DMS 273 treated with DMSO at 0.1 percent for 48 hours (cell line): ENCODE results near the gene PTGFR.

ENCODE experiments used
- DNase-seq: peaks from one replicate; lab custom pipeline; 2025; lab: John Stamatoyannopoulos, UW

Gene PTGFR

DNA sequence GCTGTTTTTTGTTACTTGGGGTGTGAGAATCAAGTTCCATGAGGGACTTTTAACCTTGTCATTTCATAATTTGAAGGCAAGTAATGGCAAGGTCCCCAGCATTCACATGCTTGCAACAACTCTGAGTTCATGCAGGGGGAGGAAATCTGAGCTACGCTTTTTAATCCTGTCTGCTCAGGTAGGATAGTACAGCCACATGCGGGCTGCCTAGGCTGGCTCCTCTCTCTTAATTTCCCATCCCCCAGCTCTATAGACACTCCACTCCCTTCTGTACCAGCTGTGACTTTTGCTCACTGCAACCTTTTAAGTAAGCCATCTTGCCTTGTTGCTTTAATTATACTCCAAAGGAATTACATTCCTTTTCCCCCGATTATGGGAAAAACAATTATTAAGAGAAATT is 30.1 kb downstream of the PTGFR start:
- DNase-seq, result no peak

DNA sequence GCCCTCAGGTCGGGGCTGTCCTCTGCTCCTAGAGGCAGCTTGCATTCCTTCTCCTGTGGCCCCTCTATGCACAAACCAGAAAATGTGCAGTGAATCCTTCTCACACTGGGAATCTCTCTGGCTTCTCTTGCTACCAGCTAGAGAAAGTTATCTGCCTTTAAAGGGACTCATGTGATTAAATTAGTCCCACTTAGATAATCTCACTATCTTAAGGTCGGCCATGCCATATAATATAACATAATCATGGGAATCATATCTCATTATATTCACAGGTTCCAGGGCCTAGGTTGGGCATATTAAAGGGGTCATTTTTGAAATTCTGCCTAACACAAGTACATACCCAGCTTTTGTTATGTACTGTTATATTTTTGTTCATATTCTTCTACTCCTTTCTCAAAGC is 31.4 kb downstream of the PTGFR start:
- DNase-seq, result no peak

- no peak for DNase-seq
Observed at GRCh38 chr1:78526496-78526895, 35.7 kb downstream of the PTGFR start.

DNA sequence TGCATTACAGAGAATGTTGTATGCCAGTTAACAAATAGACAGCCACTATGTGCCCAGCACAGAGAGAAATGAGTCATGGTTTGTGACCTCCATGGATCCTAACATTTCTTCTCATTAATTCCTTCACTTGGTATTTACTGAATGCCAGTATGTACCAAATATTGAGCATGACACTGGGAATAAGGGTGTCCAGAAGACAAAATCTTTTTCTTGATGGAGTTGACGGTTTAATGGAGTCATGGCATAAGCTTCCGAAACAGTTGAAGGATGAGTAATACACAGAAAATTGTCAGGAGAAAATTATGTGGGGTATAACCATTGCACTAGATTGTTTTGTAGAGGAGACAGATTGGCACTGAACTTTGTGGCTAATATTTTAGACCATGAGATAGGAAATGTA is 36.9 kb downstream of the PTGFR start:
- DNase-seq, result no peak

- DNase-seq, result no peak
Observed at GRCh38 chr1:78533527-78533926, 42.8 kb downstream of the PTGFR start.

DNA sequence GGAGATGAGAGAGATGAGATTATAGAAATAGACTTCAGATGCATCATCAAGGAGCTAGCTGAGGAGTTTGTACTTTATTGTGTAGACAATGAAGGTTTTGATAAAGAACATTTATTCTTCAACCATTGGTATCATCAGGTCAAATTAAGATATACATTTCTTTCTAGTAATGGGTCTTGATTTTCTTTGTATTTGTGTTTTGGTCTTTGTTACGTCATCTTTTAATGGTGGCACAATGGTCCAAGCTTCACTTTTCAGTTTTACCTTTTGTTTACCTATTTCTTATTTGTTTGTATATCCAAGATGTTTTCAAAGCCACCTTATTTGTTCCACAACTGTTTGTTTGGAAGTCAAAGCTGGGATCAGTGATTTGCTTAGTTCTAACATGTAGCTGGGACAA is 44.5 kb downstream of the PTGFR start:
- DNase-seq, result no peak

DNA sequence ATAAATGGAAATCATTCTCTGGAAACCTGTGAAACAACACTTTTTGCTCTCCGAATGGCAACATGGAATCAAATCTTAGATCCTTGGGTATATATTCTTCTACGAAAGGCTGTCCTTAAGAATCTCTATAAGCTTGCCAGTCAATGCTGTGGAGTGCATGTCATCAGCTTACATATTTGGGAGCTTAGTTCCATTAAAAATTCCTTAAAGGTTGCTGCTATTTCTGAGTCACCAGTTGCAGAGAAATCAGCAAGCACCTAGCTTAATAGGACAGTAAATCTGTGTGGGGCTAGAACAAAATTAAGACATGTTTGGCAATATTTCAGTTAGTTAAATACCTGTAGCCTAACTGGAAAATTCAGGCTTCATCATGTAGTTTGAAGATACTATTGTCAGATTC is 45.7 kb downstream of the PTGFR start:
- no peak for DNase-seq

DNA sequence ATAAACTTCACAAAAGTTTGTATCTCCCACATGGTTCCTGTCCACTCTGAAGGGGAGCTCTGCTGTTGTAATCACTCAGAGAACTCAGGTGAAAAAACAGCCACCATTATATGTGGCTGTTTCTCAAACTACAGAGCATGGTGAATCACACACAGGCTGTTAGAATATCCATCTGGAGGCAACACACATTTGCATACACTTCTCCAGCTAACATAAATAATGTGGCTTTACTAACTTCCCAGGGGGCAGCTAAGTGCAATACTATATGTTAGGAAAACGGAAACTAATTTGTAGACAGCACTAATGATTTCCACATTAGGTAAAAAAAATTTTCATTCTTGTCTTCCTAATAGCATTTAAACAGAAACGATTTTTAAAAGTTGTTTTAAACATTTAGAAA is 49.3 kb downstream of the PTGFR start:
- peak; percentile 47 for DNase-seq

DNA sequence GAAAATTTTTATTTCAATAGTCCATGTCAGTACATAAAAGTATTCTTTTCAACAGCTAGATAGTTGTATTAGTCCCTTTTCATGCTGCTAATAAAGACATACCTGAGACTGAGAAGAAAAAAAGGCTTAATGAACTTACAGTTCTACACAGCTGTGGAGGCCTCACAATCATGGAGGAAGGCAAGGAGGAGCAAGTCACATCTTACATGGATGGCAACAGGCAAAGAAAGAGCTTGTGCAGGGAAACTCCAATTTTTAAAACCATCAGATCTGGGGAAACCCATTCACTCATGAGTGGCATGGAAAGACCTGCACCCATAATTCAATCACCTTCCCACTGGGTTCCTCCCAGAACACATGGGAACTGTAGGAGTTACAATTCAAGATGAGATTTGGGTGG is 50.7 kb downstream of the PTGFR start:
- no peak for DNase-seq

DNA sequence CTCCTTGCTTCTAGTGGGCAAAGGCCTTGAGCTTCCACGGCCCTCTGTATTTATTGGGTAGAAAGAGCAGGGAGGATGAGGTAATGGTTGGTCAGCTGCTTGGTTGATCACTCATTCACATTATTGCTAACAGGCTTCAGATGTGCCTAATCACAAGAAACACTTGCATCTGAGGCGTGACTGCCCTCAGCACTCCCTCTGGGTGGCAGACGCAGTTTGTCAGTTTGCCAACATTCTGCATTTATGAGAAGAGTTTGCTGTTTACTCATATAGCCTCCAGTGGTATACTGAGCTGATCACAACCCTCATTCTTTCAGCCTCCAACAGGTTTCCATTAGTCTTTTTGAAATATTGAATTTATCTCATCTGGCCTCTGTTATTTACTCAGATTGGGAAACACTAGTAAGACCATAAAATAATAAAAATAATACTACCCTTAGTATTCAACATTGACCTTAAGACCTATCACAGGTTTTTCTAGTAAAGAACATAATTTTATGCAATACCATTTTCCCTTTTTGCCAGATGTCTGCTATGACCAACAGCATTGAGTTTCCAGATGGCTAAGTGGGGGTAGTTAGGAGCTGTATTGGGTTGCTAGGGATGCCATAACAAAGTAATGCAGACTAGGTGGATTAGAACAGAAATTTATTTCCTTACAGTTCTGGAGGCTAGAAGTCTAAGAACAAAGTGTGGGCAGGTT is 53.3 kb downstream of the PTGFR start:
- DNase-seq, result no peak

DNA sequence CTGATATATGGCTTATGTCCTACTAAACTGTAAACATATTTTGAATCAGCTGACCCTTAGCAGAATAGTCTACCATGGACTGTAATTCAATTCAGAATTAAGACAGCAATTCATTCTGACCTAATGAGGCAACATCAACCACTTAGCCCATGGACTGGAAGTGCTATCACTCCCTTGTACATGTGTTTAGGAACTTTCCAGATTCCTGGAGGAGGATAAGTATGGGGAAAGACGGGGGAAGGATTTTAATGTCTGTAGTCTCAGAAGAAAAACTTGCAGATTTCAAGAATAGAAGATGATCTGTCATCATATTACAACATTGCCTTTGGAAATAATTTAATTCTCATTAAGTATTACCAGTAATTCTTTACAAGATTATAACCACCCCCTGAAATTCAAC is 56.3 kb downstream of the PTGFR start:
- no peak for DNase-seq

GRCh38 chr1:78549331-78549730 is 58.6 kb downstream of the PTGFR start:
- DNase-seq, result no peak

DNA sequence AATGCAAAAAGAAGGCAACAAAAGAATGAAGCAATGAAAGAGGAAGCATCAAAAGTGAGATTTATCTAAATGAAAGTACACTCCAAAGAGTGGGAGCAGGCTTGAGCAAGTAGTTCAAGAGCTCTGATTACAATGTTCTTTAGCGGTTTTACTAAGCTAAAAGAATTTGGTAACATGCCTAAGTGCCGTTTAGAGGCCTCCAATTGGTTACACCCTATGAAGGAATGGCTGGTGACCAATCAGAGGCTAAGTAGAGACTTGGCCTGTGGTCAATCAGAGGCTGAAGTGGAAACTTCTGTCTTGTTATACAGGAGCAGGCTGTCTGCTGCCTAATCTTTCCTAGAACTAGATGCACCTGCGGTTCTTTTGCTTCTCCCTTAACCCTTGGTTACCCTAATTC is 59.1 kb downstream of the PTGFR start:
- no peak for DNase-seq

- DNase-seq, result no peak
Observed at GRCh38 chr1:78553859-78554258, 63.1 kb downstream of the PTGFR start.

- no peak for DNase-seq
Observed at GRCh38 chr1:78554840-78555239, 64.1 kb downstream of the PTGFR start.

- no peak for DNase-seq
Observed at GRCh38 chr1:78559680-78560079, 68.9 kb downstream of the PTGFR start.

GRCh38 chr1:78560811-78561210 is 70.0 kb downstream of the PTGFR start:
- no peak for DNase-seq

DNA sequence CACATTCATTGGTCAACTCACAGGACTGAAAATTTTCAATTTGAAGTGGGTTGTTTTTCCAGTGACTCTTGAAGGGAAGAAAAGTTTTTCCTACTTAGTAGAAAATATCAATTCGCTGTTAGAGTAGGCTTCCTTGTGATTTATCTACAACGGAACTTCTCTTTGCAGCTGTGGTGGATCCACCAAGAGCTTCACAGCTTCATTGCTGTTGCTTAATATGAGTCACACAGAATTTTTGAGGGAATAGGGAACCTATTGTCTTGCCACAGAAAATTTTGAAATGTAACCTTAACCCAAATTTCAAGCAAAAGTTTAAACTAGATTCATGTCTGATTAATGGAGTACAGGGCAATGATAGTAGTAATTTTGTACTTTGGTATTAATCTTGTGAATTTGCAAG is 71.1 kb downstream of the PTGFR start:
- DNase-seq, result no peak

DNA sequence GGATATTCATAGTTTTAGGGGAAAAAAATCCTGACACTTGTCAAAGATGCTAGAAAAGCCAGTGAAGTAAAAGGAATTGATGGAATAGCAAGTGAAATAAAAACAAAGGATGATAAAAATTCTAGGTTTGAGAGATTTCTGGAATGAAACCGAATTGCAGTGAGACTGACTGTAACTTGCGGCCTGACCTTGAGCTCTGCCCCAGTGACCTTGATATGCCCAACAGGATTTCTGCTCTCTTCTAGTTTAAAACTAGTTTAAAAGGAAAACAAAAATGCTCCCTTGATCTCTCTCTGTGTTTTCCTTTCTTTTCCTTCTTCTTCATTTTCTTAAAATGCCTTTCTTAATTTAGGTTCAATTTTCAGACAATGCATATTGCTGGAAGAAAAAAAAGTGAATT is 74.6 kb downstream of the PTGFR start:
- DNase-seq, result no peak

- DNase-seq, result no peak
Observed at GRCh38 chr1:78570539-78570938, 79.8 kb downstream of the PTGFR start.

- no peak for DNase-seq
Observed at GRCh38 chr1:78577257-78578100, 86.7 kb downstream of the PTGFR start.

DNA sequence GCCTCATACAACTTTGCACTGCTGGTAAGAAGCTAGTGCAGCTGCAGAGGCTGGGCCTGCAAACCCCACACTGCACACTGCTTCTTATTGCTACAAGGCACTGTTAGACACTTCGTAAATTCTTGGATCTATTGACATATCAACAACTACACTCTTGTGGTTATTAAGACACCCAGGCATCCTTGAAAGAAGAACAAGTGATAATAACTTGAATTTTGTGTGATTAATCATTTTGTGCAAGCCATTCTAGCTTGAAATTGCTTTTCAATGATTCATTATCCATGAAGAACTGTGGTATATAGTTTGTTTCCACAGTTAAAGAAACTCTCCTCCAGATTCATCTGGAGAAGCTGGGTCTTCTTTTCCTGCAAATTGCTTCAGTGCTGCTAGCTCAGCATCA is 95.8 kb downstream of the PTGFR start:
- DNase-seq, result no peak

DNA sequence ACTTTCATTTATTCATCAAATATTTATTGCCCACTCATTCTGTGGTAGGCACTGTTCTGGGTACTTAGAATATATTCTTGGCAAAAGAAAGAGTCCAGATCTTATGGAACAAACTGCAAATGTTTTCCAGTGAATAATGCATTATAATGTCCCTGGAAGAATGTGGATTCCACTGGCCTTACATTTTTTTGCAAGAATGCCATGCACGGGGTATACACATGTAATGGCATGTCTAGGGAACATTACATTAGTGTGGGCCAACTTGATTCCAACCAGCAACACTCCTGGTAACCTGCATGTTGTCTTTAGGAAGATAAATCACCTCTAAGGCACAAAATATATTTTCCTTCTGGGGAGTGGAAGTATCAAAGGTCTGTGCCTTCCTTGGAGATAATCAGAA is 96.4 kb downstream of the PTGFR start:
- DNase-seq, result no peak
